NCI-H748 (cell line): ENCODE measurements around the gene LYSMD3.

Experiments
- DNase-seq: peaks from one replicate; lab custom pipeline; 2025; ENCODE audit not compliant: unreplicated experiment; lab: John Stamatoyannopoulos, UW

Gene LYSMD3

GRCh38 chr5:90483206-90483605, 46.2 kb downstream of the LYSMD3 start:
- DNase-seq = no peak

DNA sequence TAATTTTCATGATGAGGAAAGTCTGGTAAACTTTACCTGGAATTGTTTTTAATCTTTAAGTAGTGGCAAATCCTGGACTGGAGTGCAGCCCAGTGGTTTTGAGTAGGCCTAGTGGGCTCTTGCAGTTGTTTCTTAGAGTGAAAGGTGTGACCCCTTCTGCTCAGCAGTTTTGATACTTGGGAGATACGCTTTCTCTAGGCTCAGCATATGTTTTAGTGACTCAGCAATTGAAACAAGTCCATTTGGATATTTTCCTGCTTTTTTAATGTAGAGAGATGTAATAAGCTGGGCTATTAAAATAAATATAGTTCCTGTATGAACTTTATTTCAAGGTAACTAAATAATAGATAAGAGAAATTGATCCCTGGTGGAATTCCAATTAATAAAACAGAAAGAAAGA, 48.7 kb downstream of the LYSMD3 start:
- DNase-seq = no peak

- DNase-seq = no peak
Observed at GRCh38 chr5:90479611-90480385, 49.6 kb downstream of the LYSMD3 start.

DNA sequence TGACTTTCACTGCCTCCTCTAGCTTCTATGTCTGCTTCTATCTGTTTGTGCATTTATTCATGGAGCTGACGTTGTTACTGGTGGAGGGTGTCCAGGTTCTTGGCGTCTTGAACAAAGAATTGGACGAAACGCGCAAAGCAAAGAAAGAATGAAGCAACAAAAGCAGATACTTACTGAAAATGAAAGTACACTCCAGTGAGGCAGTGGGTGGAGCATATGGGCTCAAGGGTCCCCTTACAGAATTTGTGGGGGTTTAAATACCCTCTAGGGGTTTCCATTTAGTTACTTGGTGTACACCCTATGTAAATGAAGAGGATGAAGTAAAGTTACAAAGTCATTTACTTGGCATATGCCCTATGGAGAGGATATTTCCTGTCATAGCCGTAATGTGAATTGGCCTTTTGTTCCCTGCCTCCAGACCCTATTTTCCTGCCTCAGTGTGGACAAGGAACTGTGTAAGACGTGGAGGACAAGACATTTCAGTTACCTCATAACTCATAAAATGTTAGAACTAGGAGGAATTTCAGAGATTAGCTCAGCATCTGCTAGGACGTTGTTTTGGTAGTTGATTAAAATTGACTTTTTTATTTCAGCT, 51.7 kb downstream of the LYSMD3 start:
- DNase-seq = no peak

DNA sequence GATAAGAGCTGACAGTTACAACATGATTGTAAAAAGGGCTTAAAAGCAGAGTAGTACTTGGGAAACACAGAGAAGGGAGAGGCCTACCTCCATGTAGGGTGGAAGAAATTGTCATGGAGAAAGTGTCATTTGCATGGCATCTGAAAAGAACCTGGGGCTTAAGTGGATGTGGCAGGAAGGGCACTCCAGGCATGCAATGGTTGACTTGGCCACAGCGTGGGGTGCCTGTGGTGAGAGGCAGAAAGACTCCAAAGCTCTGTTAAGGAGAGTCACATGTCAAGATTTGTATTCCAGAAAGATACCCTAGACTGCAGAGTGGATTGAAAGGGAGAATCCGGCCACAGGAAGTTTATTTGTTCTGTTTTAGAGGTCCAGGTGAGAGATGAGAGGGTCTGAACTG, 52.3 kb downstream of the LYSMD3 start:
- DNase-seq = peak; percentile 9

- DNase-seq = no peak
Observed at GRCh38 chr5:90476391-90476790, 53.0 kb downstream of the LYSMD3 start.

DNA sequence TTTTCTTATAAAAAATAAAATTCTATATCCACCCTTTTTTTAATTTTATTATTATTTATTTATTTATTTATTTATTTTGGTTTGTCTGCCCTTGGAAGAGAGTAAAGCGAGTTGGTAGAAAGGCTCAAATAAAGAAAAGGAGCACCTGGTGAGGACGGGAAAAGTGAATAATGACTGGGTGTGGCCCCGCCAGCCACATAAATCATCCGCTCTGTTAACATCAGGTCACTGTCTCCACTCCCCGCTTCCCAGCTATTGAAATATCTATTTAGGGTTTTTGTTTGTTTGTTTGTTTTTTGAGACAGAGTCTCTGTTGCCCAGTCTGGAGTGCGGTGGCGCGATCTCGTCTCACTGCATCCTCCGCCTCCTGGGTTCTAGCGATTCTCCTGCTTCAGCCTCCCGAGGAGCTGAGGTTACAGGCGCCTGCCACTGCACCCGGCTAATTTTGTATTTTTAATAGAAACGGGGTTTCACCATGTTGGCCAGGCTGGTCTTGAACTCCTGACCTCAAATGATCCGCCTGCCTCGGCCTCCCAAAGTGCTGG, 53.9 kb downstream of the LYSMD3 start:
- DNase-seq = peak; percentile 79

DNA sequence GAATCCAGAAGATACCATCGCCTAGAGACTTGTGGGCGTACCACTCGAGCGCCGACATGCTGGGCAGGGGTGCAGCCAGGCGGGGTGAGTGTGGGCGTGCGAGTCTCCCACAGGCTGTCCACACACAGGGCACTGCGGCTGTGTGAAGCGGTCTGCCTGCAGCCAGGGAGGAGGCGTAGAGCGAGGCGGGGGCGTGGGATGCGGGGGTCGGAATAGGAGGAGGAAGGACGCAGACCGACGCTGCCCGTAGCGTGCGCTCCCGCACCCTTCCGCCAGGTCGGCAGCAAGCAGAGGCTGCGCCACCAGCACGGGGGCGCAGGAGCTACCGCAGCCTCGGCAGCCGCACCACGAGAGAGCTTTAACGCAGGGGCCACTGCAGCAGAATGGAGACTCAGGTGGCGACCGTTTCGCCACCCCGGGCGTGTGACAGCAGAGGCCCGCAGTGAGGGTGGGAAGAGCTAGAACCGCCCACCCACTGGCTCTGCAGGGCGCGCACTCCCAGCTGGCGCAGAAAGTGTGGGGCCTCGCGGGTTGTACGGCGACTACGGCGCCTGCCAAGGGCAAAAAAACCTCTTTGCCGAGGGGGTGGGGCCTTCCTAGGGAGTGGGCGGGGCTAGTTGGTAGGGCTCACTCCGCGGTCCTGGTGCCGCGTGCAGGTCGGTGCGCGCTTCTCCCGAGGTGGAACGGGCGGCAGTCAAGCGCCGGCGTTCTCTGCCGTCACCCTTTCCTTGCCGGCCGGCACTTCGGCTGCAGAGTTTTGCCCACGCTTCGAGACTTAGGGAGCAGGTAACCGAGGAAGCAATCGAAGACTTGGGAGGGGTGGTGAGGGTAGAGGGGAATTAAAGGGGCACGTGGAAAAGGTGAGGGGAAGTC, 54.9 kb downstream of the LYSMD3 start, which contains the start of the genes MBLAC2 and POLR3G:
Gene MBLAC2, minus strand, starts transcription at position 537 of the 873 bp plus-strand sequence. Its CDS starts 479 bp downstream, at position 58.
Gene POLR3G, plus strand, starts transcription at position 630 of the 873 bp plus-strand sequence. CDS start 10,704 bp downstream, outside the sequence.
- DNase-seq = peak; percentile 95

GRCh38 chr5:90473396-90474234, 55.8 kb downstream of the LYSMD3 start:
- DNase-seq = peak; percentile 71

DNA sequence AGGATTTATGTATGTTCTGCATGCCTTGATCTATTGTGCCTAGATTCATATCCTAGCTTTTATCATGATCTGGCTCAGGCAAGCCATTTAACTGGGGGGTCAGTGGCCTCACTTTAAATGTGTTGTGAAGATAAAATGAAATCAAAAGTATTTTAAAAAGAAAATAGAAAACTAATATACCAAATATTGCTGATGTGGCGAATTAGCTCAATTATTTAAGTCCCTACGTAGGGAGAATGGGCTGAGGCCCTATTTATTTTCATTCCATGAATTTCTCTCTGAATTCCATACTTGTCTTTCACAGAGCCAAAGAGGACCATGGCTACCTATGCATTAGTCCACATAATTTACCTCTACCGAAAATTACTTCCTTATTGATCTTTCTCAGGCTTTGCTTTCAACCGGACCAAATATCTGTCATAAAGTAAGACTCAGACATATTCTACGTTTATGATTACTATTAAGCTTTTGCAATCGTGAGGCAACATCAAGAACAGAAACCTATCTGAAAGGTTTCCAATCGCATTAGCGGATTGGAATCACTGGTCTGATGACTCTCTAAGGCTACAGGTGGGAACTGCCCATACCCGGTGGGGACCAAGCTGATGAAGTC, 56.5 kb downstream of the LYSMD3 start:
- no peak for DNase-seq
